PC-3 (cell line): ENCODE data around the gene STUB1. TPM values are rescaled to one million over a fixed set of nuclear protein-coding genes. Genes with fewer than 3 reads are reported as not detected.
A peak's percentile ranks its signal among the peaks of the same experiment; 100 is the strongest.

ENCODE experiments used
- ATAC-seq: fragments of 200-7000 bp; cut with Tn5 transposase; 2 replicates; pipeline ENCODE4 v1.9.1; 2020; ENCODE audit warnings: mild to moderate bottlenecking, moderate library complexity
- BruUV-seq: library from RNA; stranded (reverse); fragments of 400-500 nt; replicated peaks from 2 replicates; lab custom pipeline; 2021; lab: Mats Ljungman, UMichigan
- CTCF ChIA-PET: fragments of 300-600 bp; sonication (Branson Sonifier 250); formaldehyde crosslinking; loops from one replicate; lab custom pipeline; 2022; ENCODE audit warnings: antibody characterized with exemption; lab: Charles Lee
- POLR2A ChIA-PET: fragments of 300-600 bp; sonication (Branson Sonifier 250); formaldehyde crosslinking; loops from one replicate; lab custom pipeline; 2022; ENCODE audit warnings: antibody characterized with exemption; ENCODE audit not compliant: unreplicated experiment; lab: Charles Lee
- DNase-seq: peaks from one replicate; pipeline ENCODE4 v3.0.0-alpha.2; 2015
- H2AFZ ChIP-seq: fragments of 300-600 bp; sonication (generic); 2 replicates; pipeline ENCODE4 v1.6.0; 2016; ENCODE audit warnings: antibody characterized with exemption, low read length
- H3F3A ChIP-seq: fragments of 300-600 bp; sonication (generic); one replicate; pipeline ENCODE4 v1.6.0; 2017; ENCODE audit warnings: antibody characterized with exemption, low read length, control low read depth, mild to moderate bottlenecking; ENCODE audit not compliant: unreplicated experiment
- H3K27ac ChIP-seq: fragments of 300-600 bp; sonication (generic); 2 replicates; pipeline ENCODE4 v1.5.1; 2016; ENCODE audit warnings: mild to moderate bottlenecking, low read length
- H3K27me3 ChIP-seq: fragments of 300-600 bp; sonication (generic); 2 replicates; pipeline ENCODE4 v1.6.1; 2016; ENCODE audit warnings: low read length, mixed read lengths
- H3K36me3 ChIP-seq: fragments of 300-600 bp; sonication (generic); 2 replicates; pipeline ENCODE4 v1.6.1; 2016; ENCODE audit warnings: low read depth, mixed run types, low read length, mixed read lengths
- H3K4me1 ChIP-seq: fragments of 300-600 bp; sonication (generic); 2 replicates; pipeline ENCODE4 v1.5.1; 2016; ENCODE audit warnings: low read length; ENCODE audit not compliant: insufficient read depth
- H3K4me2 ChIP-seq: fragments of 300-600 bp; sonication (generic); 2 replicates; pipeline ENCODE4 v1.6.0; 2016; ENCODE audit warnings: low read length
- H3K4me3 ChIP-seq: fragments of 300-600 bp; sonication (generic); 2 replicates; pipeline ENCODE4 v1.5.1; 2016; ENCODE audit warnings: mild to moderate bottlenecking, low read length, mixed read lengths
- H3K79me2 ChIP-seq: fragments of 300-600 bp; sonication (generic); 2 replicates; pipeline ENCODE4 v1.6.1; 2017; ENCODE audit warnings: low read length, mixed read lengths
- H3K9ac ChIP-seq: fragments of 300-600 bp; sonication (generic); 2 replicates; pipeline ENCODE4 v1.6.0; 2016; ENCODE audit warnings: mild to moderate bottlenecking, low read length
- H3K9me2 ChIP-seq: fragments of 300-600 bp; sonication (generic); replicated peaks from 2 replicates; pipeline ENCODE4 v1.6.1; 2016; ENCODE audit warnings: mixed run types, low read length, mixed read lengths
- H3K9me3 ChIP-seq: fragments of 300-600 bp; sonication (generic); 2 replicates; pipeline ENCODE4 v1.6.1; 2016; ENCODE audit warnings: low read length, mixed read lengths
- H4K20me1 ChIP-seq: fragments of 300-600 bp; sonication (generic); 2 replicates; pipeline ENCODE4 v1.6.1; 2016; ENCODE audit warnings: low read length, mixed read lengths
- CTCF ChIP-seq: fragments of 300-600 bp; sonication (generic); conservative IDR thresholded peaks from 2 replicates; pipeline ENCODE4 v1.5.1; 2017; ENCODE audit warnings: antibody characterized with exemption, low read depth, mild to moderate bottlenecking, low read length
- EZH2 ChIP-seq: fragments of 300-600 bp; sonication (generic); IDR thresholded peaks from one replicate; pipeline ENCODE4 v1.6.1; 2017; ENCODE audit warnings: antibody characterized with exemption, mild to moderate bottlenecking, low read length; ENCODE audit not compliant: unreplicated experiment
- EZH2phosphoT487 ChIP-seq: fragments of 300-600 bp; sonication (generic); IDR thresholded peaks from 2 replicates; pipeline ENCODE4 v1.6.1; 2018; ENCODE audit warnings: mild to moderate bottlenecking, antibody characterized with exemption, low read length, borderline replicate concordance
- intact Hi-C: fragments of 100-400 bp; cut with micrococcal nuclease; formaldehyde crosslinking; loops from 2 replicates; pipeline ENCODE4 v1.9.0; 2023
- total RNA-seq: library from RNA; depleted of rRNA; stranded (reverse); fragments of >200 nt; gene quantifications from 2 replicates; pipeline ENCODE4 v1.2.3, GENCODE V29; 2014

Gene STUB1
- total RNA-seq, 1 experiment from 2014 or later = 152 TPM

DNA sequence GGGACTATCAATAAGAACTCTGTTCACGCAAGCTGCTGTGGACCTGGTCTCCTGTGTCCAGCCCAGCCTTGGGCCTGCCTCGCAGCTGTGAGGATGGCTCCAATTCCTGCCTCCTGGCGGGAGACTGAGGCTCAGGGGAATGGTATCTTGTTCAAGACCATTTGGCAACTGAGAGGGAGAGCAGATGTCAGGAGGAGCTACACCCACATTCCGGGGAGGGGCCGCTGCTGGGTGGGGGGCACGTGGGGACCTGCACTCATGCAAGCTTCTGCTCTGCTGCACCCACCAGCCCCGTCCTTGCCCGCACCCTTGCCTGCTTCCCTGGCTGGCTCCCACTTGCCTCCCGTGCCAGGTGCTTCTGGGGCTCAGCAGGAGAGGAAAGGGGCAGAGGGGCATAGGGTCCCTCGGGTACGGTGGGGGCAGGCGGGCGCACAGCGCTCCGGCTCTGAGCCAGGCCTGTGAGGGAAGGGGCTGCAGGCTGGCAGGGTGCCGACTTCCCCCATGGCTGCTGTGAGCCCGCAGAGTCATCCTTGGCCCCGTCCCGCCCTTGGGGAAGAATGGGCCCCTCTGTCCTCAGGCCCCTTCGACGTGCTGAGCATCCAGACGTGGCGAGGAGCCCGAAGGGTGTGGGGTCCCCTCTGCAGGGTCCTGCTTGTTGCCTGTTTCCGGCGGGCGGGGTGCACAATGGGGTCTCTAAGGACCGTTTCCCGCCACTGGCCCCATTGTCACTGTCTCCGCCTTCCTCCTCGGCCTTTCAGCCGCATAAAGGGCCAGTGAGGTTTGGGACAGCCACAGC lies 37.4 kb downstream of the STUB1 start:
- TF ChIP-seq EZH2 (no peak), CTCF (no peak), EZH2phosphoT487 (no peak)
- Histone ChIP-seq H3K79me2 (peaks cover 19% of the 10 kb centered on the region), H3K4me3 (no peak overlapping the region), H3K9ac (no peak overlapping the region), H3K4me1 (peaks cover 38% of the 10 kb centered on the region), H3K27me3 (no peaks in the 10 kb centered on the region), H3F3A (no peaks in the 10 kb centered on the region), H2AFZ (no peak overlapping the region), H3K9me2 (no peaks in the 10 kb centered on the region), H3K27ac (no peak overlapping the region), H4K20me1 (peaks cover 8% of the 10 kb centered on the region; the same call in 1 of the 2 replicates), H3K4me2 (no peak overlapping the region), H3K9me3 (no peaks in the 10 kb centered on the region), H3K36me3 (no peaks in the 10 kb centered on the region)
- intact Hi-C loops = loop anchor here (10.0 kb wide), 1 partner anchor 67 kb away; the partner anchor contains the start of genes CHTF18 and RPUSD1
- no peak for DNase-seq
- BruUV-seq = no TSS peak
- CTCF ChIA-PET = no interaction called here
- POLR2A ChIA-PET = no interaction called here
- ATAC-seq = no peak

DNA sequence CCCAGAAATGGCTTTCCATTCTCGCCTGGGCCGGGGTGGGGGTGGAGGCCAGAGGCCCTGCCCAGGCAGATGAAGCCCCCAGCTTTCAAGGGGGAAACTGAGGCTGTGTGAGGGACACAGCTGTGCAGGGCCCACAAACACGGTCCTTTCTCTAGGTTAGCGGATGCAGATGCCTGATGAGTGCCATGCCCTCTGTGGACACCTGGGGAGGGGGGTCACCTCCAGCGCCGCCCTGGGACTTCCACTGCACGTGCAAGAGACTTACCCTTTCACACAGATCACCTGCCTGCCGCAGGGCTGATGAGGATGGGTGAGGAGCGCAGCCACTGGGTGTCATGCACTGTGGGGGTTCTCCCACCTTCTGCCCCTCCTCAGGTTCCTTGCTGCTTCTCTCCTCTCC lies 38.2 kb downstream of the STUB1 start:
- intact Hi-C loops = loop anchor here (10.0 kb wide), 1 partner anchor 66 kb away; the partner anchor contains the start of genes CHTF18 and RPUSD1
- H3K27ac ChIP-seq = no peak overlapping the region
- peaks cover 8% of the 10 kb centered on the region; the same call in 1 of the 2 replicates for H4K20me1 ChIP-seq
- peaks cover 19% of the 10 kb centered on the region for H3K79me2 ChIP-seq
- no peaks in the 10 kb centered on the region for H3K27me3 ChIP-seq
- ATAC-seq (no peak), DNase-seq (no peak)
- H3K9ac ChIP-seq = no peak overlapping the region
- no peaks in the 10 kb centered on the region for H3K9me2 ChIP-seq
- no peak overlapping the region for H2AFZ ChIP-seq
- no peaks in the 10 kb centered on the region for H3F3A ChIP-seq
- peaks cover 38% of the 10 kb centered on the region for H3K4me1 ChIP-seq
- TF ChIP-seq EZH2 = no peak
- no peak for TF ChIP-seq CTCF
- no peak for TF ChIP-seq EZH2phosphoT487
- POLR2A ChIA-PET = no interaction called here
- no peaks in the 10 kb centered on the region for H3K36me3 ChIP-seq
- no peak overlapping the region for H3K4me2 ChIP-seq
- no peaks in the 10 kb centered on the region for H3K9me3 ChIP-seq
- CTCF ChIA-PET = no interaction called here
- H3K4me3 ChIP-seq = no peak overlapping the region
- BruUV-seq = no TSS peak

- DNase-seq = no peak
- H3K9me3 ChIP-seq = no peaks in the 10 kb centered on the region
- peaks cover 19% of the 10 kb centered on the region for H3K79me2 ChIP-seq
- H3K36me3 ChIP-seq = no peaks in the 10 kb centered on the region
- no peak overlapping the region for H3K9ac ChIP-seq
- TF ChIP-seq EZH2 (no peak), EZH2phosphoT487 (no peak)
- BruUV-seq = TSS peak; percentile 1
- peaks cover 8% of the 10 kb centered on the region; the same call in 1 of the 2 replicates for H4K20me1 ChIP-seq
- no peak overlapping the region for H2AFZ ChIP-seq
- POLR2A ChIA-PET = no interaction called here
- no peak overlapping the region for H3K4me2 ChIP-seq
- no peak overlapping the region for H3K27ac ChIP-seq
- intact Hi-C loops = loop anchor here (10.0 kb wide), 1 partner anchor 66 kb away; the partner anchor contains the start of genes CHTF18 and RPUSD1
- H3K27me3 ChIP-seq = no peaks in the 10 kb centered on the region
- H3K9me2 ChIP-seq = no peaks in the 10 kb centered on the region
- peaks cover 35% of the 10 kb centered on the region for H3K4me1 ChIP-seq
- no peak for ATAC-seq
- no peak overlapping the region for H3K4me3 ChIP-seq
- no peaks in the 10 kb centered on the region for H3F3A ChIP-seq
- CTCF ChIA-PET = no interaction called here
Measured at GRCh38 chr16:718922-719321, 38.7 kb downstream of the STUB1 start.
